Suprapubic skin (tissue), 4 donors: ENCODE data around the gene TCTN2.

Experiments
- POLR2A ChIP-seq, 2 donors: fragments of 450-650 bp; IDR thresholded peaks; one replicate each; pipeline ENCODE4 v1.6.1; 2017; ENCODE audit warnings: antibody characterized with exemption in 2 of 2, mild to moderate bottlenecking in 2 of 2, moderate library complexity in 2 of 2
- POLR2AphosphoS5 ChIP-seq, 3 donors: sonication (generic); formaldehyde crosslinking; IDR thresholded peaks; one replicate each; pipeline ENCODE4 v1.6.1; 2017; ENCODE audit warnings: antibody characterized with exemption in 3 of 3
- TF ChIP-seq, protein P1 (sequence below), 2 donors: fragments of 200-600 bp in 1 of 2; fragments of 450-650 bp in 1 of 2; sonication (generic) in 1 of 2; IDR thresholded peaks; one replicate each; pipeline ENCODE4 v1.5.1; 2016 to 2019; ENCODE audit warnings: antibody characterized with exemption in 2 of 2, mild to moderate bottlenecking in 1 of 2, moderate library complexity in 1 of 2

DNA sequence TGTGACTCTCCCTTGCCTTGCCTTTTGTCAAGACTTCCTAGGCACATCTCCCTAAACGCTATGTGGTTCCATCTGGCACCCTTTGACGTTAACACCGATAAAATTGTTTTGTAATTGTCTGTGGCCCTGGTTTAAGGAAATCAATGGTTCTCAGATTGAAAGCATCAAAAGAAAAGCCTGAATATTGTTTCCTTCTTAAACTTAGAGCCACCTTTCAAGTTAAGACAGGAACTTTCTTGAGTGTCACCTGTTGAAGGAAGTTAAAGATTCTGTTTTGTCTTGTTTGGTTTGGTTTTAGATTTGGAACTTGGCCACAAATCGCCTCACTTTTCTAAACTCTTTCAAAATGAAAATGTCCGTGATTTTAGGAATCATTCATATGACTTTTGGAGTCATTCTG is 76.4 kb downstream of the TCTN2 start:
- TF ChIP-seq, protein P1, sequence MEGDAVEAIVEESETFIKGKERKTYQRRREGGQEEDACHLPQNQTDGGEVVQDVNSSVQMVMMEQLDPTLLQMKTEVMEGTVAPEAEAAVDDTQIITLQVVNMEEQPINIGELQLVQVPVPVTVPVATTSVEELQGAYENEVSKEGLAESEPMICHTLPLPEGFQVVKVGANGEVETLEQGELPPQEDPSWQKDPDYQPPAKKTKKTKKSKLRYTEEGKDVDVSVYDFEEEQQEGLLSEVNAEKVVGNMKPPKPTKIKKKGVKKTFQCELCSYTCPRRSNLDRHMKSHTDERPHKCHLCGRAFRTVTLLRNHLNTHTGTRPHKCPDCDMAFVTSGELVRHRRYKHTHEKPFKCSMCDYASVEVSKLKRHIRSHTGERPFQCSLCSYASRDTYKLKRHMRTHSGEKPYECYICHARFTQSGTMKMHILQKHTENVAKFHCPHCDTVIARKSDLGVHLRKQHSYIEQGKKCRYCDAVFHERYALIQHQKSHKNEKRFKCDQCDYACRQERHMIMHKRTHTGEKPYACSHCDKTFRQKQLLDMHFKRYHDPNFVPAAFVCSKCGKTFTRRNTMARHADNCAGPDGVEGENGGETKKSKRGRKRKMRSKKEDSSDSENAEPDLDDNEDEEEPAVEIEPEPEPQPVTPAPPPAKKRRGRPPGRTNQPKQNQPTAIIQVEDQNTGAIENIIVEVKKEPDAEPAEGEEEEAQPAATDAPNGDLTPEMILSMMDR (IDR thresholded peaks at IDR 0.05): no peak
- TF ChIP-seq POLR2A (IDR thresholded peaks at IDR 0.05) (no peak), POLR2AphosphoS5 (IDR thresholded peaks at IDR 0.05) (no peak)
